Immature natural killer cell (primary cell): ENCODE results near the gene BTG4. TPM values are rescaled to one million over a fixed set of nuclear protein-coding genes. Genes with fewer than 3 reads are reported as not detected.
A peak's percentile ranks its signal among the peaks of the same experiment; 100 is the strongest.

Source experiments
- DNase-seq, 3 donors: peaks; one replicate each; pipeline ENCODE4 v3.0.0; 2022; ENCODE audit warnings: mixed read lengths in 1 of 3
- H3K27ac Mint-ChIP-seq, 6 donors: one replicate each; pipeline ENCODE4 v1.8.0; 2020; ENCODE audit warnings: mixed read lengths in 6 of 6, mild to moderate bottlenecking in 5 of 6, inconsistent platforms in 4 of 6, moderate library complexity in 3 of 6
- H3K27me3 Mint-ChIP-seq, 3 donors: one replicate each; pipeline ENCODE4 v1.8.0; 2020 to 2021; ENCODE audit warnings: low read depth in 3 of 3, mild to moderate bottlenecking in 3 of 3, mixed read lengths in 3 of 3, moderate library complexity in 3 of 3, inconsistent platforms in 1 of 3
- H3K36me3 Mint-ChIP-seq, 3 donors: one replicate each; pipeline ENCODE4 v1.8.0; 2020; ENCODE audit warnings: mixed read lengths in 3 of 3, inconsistent platforms in 2 of 3, mild to moderate bottlenecking in 2 of 3
- H3K4me1 Mint-ChIP-seq, 2 donors: one replicate each; pipeline ENCODE4 v1.8.0; 2020; ENCODE audit warnings: inconsistent platforms in 2 of 2, mild to moderate bottlenecking in 2 of 2, mixed read lengths in 2 of 2, moderate library complexity in 1 of 2
- H3K4me3 Mint-ChIP-seq, 5 donors: one replicate each; pipeline ENCODE4 v1.8.0; 2020; ENCODE audit warnings: mild to moderate bottlenecking in 5 of 5, mixed read lengths in 5 of 5, inconsistent platforms in 3 of 5, moderate library complexity in 3 of 5
- H3K9me3 Mint-ChIP-seq, 6 donors: one replicate each; pipeline ENCODE4 v1.8.0; 2020; ENCODE audit warnings: mild to moderate bottlenecking in 6 of 6, mixed read lengths in 6 of 6, inconsistent platforms in 4 of 6, moderate library complexity in 3 of 6
- polyA plus RNA-seq, 3 donors: library from polyadenylated mRNA; unstranded; fragments of 300-500 nt; fragmentation: Illumina TruSeq; gene quantifications; one replicate each; pipeline ENCODE4 v1.2.3, GENCODE V29; 2021

Gene BTG4
- polyA plus RNA-seq, 3 donors from 2014 or later, result not detected

DNA sequence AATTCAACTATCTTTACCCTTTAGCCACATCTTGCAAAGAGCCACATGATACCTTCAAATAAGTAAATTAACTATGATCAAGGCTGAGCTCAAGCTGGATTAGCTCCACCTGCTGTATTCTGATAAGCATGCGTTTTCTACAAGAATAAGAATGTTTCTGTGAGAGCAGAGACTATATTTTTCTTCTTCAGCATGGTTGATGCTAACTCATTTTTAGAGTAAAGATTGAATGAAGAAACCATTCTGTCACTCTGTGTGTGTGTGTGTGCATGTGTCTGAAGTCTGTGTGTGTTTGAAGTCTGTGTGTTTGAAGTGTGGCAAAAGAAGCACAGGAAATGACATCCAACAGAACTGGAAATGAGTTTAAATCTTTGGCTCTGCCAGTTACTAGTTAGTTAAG lies 16.4 kb upstream of the BTG4 start:
- no peak overlapping the region for H3K27ac Mint-ChIP-seq
- peaks cover 0 to 17% (median 3%) of the 10 kb centered on the region in 3 donors for H3K27me3 Mint-ChIP-seq
- DNase-seq, result no peak
- H3K36me3 Mint-ChIP-seq, result no peaks in the 10 kb centered on the region
- no peaks in the 10 kb centered on the region for H3K9me3 Mint-ChIP-seq
- H3K4me1 Mint-ChIP-seq, result no peaks in the 10 kb centered on the region
- no peak overlapping the region for H3K4me3 Mint-ChIP-seq

GRCh38 chr11:111527279-111527678 lies 15.1 kb upstream of the BTG4 start:
- no peak overlapping the region for H3K4me3 Mint-ChIP-seq
- no peaks in the 10 kb centered on the region for H3K9me3 Mint-ChIP-seq
- no peak overlapping the region for H3K27ac Mint-ChIP-seq
- no peaks in the 10 kb centered on the region for H3K36me3 Mint-ChIP-seq
- H3K4me1 Mint-ChIP-seq, result no peaks in the 10 kb centered on the region
- H3K27me3 Mint-ChIP-seq, result peaks cover 0 to 13% (median 3%) of the 10 kb centered on the region in 3 donors
- no peak for DNase-seq

- Mint-ChIP-seq H3K36me3 (no peaks in the 10 kb centered on the region), H3K4me3 (no peak overlapping the region), H3K4me1 (no peaks in the 10 kb centered on the region), H3K27ac (no peak overlapping the region), H3K9me3 (no peaks in the 10 kb centered on the region), H3K27me3 (peaks cover under 1 to 11% (median 3%) of the 10 kb centered on the region in 3 donors)
- DNase-seq, result no peak
These were observed 14.3 kb upstream of the BTG4 start for GRCh38 chr11:111526501-111526900.

GRCh38 chr11:111525456-111525855 lies 13.3 kb upstream of the BTG4 start:
- Mint-ChIP-seq H3K36me3 (no peaks in the 10 kb centered on the region), H3K9me3 (no peaks in the 10 kb centered on the region), H3K4me3 (no peak overlapping the region), H3K4me1 (no peaks in the 10 kb centered on the region), H3K27ac (no peak overlapping the region), H3K27me3 (peaks cover 1 to 9% (median 4%) of the 10 kb centered on the region in 3 donors)
- DNase-seq, result no peak

GRCh38 chr11:111524056-111524455 lies 11.9 kb upstream of the BTG4 start:
- H3K27ac Mint-ChIP-seq, result no peak overlapping the region
- H3K4me1 Mint-ChIP-seq, result no peaks in the 10 kb centered on the region
- no peaks in the 10 kb centered on the region for H3K36me3 Mint-ChIP-seq
- no peaks in the 10 kb centered on the region for H3K9me3 Mint-ChIP-seq
- DNase-seq, result no peak
- no peak overlapping the region for H3K4me3 Mint-ChIP-seq
- H3K27me3 Mint-ChIP-seq, result peaks cover 1 to 4% (median 4%) of the 10 kb centered on the region in 3 donors

GRCh38 chr11:111523343-111523742 lies 11.2 kb upstream of the BTG4 start:
- Mint-ChIP-seq H3K27ac (no peak overlapping the region), H3K4me3 (no peak overlapping the region), H3K4me1 (no peaks in the 10 kb centered on the region), H3K36me3 (no peaks in the 10 kb centered on the region), H3K9me3 (no peaks in the 10 kb centered on the region), H3K27me3 (peaks cover 0 to 2% (median 1%) of the 10 kb centered on the region in 3 donors)
- no peak for DNase-seq

- Mint-ChIP-seq H3K36me3 (no peaks in the 10 kb centered on the region), H3K9me3 (no peaks in the 10 kb centered on the region), H3K27me3 (peaks cover 0 to 2% (median 1%) of the 10 kb centered on the region in 3 donors), H3K4me1 (no peaks in the 10 kb centered on the region), H3K4me3 (no peak overlapping the region), H3K27ac (no peak overlapping the region)
- no peak for DNase-seq
These were observed 10.2 kb upstream of the BTG4 start for GRCh38 chr11:111522426-111522825.

GRCh38 chr11:111521135-111521534 lies 8.9 kb upstream of the BTG4 start:
- no peak overlapping the region for H3K27ac Mint-ChIP-seq
- H3K27me3 Mint-ChIP-seq, result peaks cover 0 to 2% (median 1%) of the 10 kb centered on the region in 3 donors
- no peak overlapping the region for H3K4me3 Mint-ChIP-seq
- DNase-seq, result no peak
- no peaks in the 10 kb centered on the region for H3K4me1 Mint-ChIP-seq
- H3K9me3 Mint-ChIP-seq, result no peaks in the 10 kb centered on the region
- no peaks in the 10 kb centered on the region for H3K36me3 Mint-ChIP-seq

DNA sequence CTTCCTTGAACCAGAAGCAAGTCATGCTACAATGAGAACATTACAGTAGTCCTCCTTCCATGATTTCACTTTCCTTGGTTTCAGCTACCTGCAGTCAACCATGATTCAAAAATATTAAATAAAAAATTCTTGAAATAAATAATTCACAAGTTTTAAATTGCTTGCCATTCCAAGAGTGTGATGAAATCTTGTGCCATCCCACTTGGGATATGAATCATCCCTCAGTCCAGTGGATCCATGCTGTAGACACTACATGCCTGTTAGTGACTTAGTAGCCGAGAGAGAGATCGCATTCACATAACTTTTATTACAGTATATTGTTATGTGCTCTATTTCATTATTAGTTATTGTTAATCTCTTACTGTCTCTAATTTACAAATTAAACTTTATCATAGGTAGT lies 8.4 kb upstream of the BTG4 start:
- peaks cover 0 to 2% (median 1%) of the 10 kb centered on the region in 3 donors for H3K27me3 Mint-ChIP-seq
- H3K4me1 Mint-ChIP-seq, result no peaks in the 10 kb centered on the region
- no peaks in the 10 kb centered on the region for H3K36me3 Mint-ChIP-seq
- no peaks in the 10 kb centered on the region for H3K9me3 Mint-ChIP-seq
- DNase-seq, result no peak
- no peak overlapping the region for H3K4me3 Mint-ChIP-seq
- H3K27ac Mint-ChIP-seq, result no peak overlapping the region

DNA sequence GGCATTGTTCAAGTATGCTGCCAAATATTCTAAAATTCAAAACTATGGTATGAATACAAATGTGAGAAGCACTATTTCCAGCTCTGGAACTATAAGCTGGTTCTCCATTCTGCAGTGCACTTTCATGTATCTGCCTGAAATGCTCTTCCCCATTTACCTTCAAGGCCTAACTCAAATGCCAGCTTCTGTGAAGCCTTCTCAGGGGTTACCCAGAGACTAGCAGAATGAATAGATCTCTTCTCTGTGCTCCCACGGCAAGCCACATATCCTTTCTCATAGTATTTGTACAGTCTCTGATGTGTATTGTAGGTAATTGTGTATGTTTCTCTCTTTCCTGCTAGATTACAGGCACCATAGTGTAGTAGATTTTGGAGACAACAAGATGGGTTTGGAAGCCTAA lies 6.5 kb upstream of the BTG4 start:
- no peak for DNase-seq
- Mint-ChIP-seq H3K4me1 (peaks cover 2 to 6% of the 10 kb centered on the region in 2 donors), H3K36me3 (no peaks in the 10 kb centered on the region), H3K9me3 (no peaks in the 10 kb centered on the region), H3K27me3 (peaks cover 6 to 11% (median 6%) of the 10 kb centered on the region in 3 donors), H3K4me3 (no peak overlapping the region), H3K27ac (no peak overlapping the region)

DNA sequence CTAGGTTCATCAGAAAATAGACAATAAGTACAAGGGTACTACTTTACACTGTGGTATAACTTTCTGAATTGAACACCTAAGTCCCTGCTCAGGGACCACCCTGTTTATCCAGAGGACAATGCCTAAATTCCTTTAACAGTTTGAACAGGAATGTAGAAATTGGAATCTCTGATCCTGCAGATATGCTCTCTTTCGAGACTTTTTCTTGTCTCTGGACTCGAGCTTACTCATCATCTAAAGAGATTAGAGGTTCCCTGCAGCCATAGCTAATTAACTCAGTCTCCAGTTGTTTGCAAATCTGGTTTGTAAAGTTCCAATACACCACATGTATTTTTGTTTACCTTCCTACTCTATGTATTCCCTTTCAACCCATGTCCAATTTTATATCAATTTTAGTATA lies 3.4 kb upstream of the BTG4 start:
- H3K9me3 Mint-ChIP-seq, result peaks cover 0 to 2% (median 0%) of the 10 kb centered on the region in 6 donors
- H3K4me1 Mint-ChIP-seq, result peaks cover 8 to 12% of the 10 kb centered on the region in 2 donors
- H3K27ac Mint-ChIP-seq, result no peak overlapping the region
- no peak overlapping the region for H3K4me3 Mint-ChIP-seq
- H3K36me3 Mint-ChIP-seq, result no peaks in the 10 kb centered on the region
- DNase-seq, result no peak
- H3K27me3 Mint-ChIP-seq, result peaks cover 4 to 23% (median 12%) of the 10 kb centered on the region in 3 donors

DNA sequence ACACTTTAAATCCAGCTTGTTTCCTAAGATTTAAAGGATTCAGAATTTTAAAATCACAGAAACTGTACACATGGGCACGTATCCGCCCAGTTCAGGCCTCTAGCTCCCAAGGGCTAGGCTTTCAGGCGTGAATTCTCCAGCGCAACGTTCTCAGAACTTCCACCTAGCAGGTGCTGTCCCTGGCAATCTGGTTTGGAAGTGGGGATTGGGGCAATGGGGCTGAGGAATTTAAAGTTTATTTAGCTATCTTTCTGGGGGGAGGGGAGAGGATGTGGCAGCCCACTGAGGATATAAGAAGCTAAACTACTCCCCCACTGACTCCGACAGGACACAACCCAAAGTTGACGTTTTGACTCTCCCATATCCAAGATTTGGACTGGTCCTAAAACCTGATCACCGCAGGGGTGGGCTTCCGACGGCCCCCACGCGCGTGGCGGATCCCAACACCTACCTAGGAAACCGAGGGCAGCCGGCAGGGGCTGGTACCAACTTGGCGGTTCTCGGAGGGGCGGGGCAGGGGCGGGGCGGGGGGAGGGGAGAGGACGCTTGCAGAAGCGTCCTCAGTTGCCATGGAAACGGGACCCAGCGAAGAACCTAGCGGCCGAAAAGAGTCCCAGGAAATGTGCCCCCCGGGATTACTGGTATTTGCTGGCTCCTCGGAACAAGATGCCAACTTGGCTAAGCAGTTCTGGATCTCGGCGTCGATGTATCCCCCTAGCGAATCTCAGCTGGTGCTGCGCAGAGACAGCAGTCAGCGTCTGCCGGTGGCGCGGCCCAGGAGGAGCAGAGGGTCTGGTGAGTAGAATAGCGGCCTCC lies 2.2 kb upstream of the BTG4 start, which contains the start of gene HOATZ:
TSS of gene HOATZ (plus strand) at position 563 of the 816 bp plus-strand sequence. CDS start at position 570, 7 bp downstream.
- peaks cover 0 to 2% (median 0%) of the 10 kb centered on the region in 6 donors for H3K9me3 Mint-ChIP-seq
- H3K27me3 Mint-ChIP-seq, result peaks cover 8 to 27% (median 12%) of the 10 kb centered on the region in 3 donors
- DNase-seq, result no peak
- H3K4me3 Mint-ChIP-seq, result peak within 1 kb of the TSS in 4 of 5 donors; percentile 1 to 49 (median 19)
- no peak within 1 kb of the TSS for H3K27ac Mint-ChIP-seq
- H3K4me1 Mint-ChIP-seq, result peaks cover 8 to 12% of the 10 kb centered on the region in 2 donors
- H3K36me3 Mint-ChIP-seq, result no peaks in the 10 kb centered on the region

DNA sequence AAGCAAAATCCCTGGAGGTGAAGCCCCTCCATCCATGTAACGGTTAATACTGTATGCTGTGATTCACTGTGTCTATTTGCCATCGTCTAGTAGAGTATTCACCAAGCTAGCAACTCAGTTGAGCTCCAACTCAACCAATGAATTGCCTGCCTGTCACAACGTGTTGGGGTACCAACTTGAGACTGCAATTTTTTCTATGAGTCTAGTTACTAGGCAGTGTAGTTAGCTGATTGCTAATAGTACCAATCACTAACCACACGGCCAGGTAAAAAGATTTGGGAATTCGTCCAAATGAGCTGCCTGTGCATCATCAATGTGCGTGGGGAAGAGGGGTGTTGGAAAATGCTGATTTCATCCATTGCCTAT lies 1.0 kb upstream of the BTG4 start:
- DNase-seq, result no peak
- Mint-ChIP-seq H3K4me1 (peaks cover 8 to 12% of the 10 kb centered on the region in 2 donors), H3K27me3 (peaks cover 8 to 27% (median 12%) of the 10 kb centered on the region in 3 donors)

DNA sequence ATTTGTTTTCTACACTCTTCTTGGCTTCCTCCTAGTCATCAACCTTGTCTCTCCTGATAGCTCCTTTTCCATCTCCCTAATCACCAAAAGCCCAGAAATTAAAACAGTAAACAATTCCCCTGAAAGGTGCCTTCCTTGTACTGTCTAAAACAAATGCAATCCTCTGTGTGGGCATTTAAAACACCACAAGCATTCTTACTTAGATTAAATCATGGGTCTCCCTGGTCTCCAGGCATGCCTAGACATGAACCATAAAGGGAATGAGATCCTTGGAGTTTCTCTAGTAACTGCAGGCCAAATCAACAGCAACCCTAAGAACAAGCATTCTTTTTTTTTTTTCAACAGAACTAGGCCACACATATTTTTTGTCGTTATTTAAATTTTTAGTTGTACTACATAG lies 1.9 kb downstream of the BTG4 start:
- Mint-ChIP-seq H3K4me1 (peaks cover 8 to 12% of the 10 kb centered on the region in 2 donors), H3K9me3 (peaks cover 0 to 2% (median 0%) of the 10 kb centered on the region in 6 donors), H3K4me3 (no peak overlapping the region), H3K27me3 (peaks cover 6 to 34% (median 12%) of the 10 kb centered on the region in 3 donors), H3K36me3 (no peaks in the 10 kb centered on the region), H3K27ac (no peak overlapping the region)
- DNase-seq, result no peak

More for the DNA sequence above, 1.0 kb upstream of the BTG4 start:
- no peaks in the 10 kb centered on the region for H3K36me3 Mint-ChIP-seq
- peaks cover 0 to 2% (median 0%) of the 10 kb centered on the region in 6 donors for H3K9me3 Mint-ChIP-seq
- H3K27ac Mint-ChIP-seq, result no peak overlapping the region
- peak overlapping the region in 2 of 5 donors; percentile 1 to 6 for H3K4me3 Mint-ChIP-seq
